Mesodermal cell (in vitro differentiated cells): Measurements from ENCODE around the gene ADORA2B.
"Not testable (repeated sequence)": the region's sequence is repeated elsewhere in the genome, so short reads cannot be mapped to it uniquely, and the experiment has no call there.

Experiments
- H3K27ac ChIP-seq: 2 replicates; pipeline ENCODE4 v1.7.0; 2013; ENCODE audit warnings: mild to moderate bottlenecking, low read depth, low read length, moderate library complexity; ENCODE audit not compliant: severe bottlenecking
- H3K36me3 ChIP-seq: 2 replicates; pipeline ENCODE4 v1.7.1; 2013; ENCODE audit warnings: mild to moderate bottlenecking, low read length, moderate library complexity; ENCODE audit not compliant: control insufficient read depth, insufficient read depth
- H3K4me1 ChIP-seq: one replicate; pipeline ENCODE4 v1.7.1; 2013; ENCODE audit warnings: mild to moderate bottlenecking, low read length; ENCODE audit not compliant: insufficient read depth, control insufficient read depth, poor library complexity, severe bottlenecking
- H3K4me3 ChIP-seq: 2 replicates; pipeline ENCODE4 v1.7.0; 2013; ENCODE audit warnings: low read length, control low read depth, mild to moderate bottlenecking; ENCODE audit not compliant: insufficient read depth, poor library complexity, severe bottlenecking; ENCODE audit errors: extremely low read depth
- H3K9me3 ChIP-seq: 2 replicates; pipeline ENCODE4 v1.7.1; 2013; ENCODE audit warnings: mild to moderate bottlenecking, low read length, moderate library complexity; ENCODE audit not compliant: control insufficient read depth
- WGBS, 2 experiments: methylation state at CpG; one replicate each; pipeline ENCODE4 v1.1.5; 2013; ENCODE audit warnings: missing lambda C conversion rate in 2 of 2; ENCODE audit not compliant: insufficient coverage in 2 of 2; 5-methylcytosine and 5-hydroxymethylcytosine counted together

The ADORA2B gene

GRCh38 chr17:15921640-15922039 lies 23.3 kb upstream of the ADORA2B start:
- H3K4me1 ChIP-seq = no peaks in the 10 kb centered on the region

GRCh38 chr17:15922586-15922985 lies 22.3 kb upstream of the ADORA2B start:
- Histone ChIP-seq H3K4me3 (no peak overlapping the region), H3K36me3 (no peaks in the 10 kb centered on the region), H3K9me3 (no peaks in the 10 kb centered on the region), H3K4me1 (no peaks in the 10 kb centered on the region), H3K27ac (no peak overlapping the region)
- WGBS, 2 experiments = 90 to 100% methylated on average over 1 of the region's 1 CpG

More at GRCh38 chr17:15921640-15922039, 23.3 kb upstream of the ADORA2B start:
- Histone ChIP-seq H3K36me3 (no peaks in the 10 kb centered on the region), H3K9me3 (no peaks in the 10 kb centered on the region), H3K4me3 (no peak overlapping the region), H3K27ac (no peak overlapping the region)

DNA sequence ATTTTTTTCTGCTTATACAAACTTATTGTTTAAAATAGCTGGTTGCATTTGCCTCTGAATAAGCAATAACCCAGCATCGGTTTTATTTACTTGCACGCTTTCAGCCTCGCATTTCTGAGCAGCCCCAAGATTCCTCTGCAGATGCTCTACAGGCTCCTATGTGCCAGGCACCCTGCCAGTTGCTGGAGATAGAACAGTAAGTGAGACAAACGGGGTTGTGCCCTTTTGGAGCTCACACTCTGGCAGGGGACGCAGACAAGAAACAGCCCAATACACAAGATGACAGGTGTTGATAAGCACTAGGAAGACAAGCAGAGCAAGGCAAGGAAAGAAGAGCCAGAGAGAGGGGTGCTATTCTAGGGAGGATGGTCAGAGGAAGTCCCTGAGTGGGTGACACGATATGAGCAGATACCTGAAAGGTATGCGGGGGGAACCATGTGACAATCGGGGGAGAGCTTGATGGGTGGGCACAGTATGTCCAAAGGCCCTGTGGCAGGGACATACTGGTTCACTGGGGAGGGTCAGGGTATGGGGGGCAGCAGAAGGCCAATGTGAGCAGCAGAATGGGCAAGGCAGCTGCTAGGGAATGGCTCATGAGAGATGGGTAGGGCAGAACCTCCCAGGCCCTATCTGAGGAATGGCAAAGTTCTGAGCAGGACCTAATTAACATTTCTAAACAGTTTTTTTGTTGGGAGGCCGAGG lies 18.7 kb upstream of the ADORA2B start:
- no peaks in the 10 kb centered on the region for H3K4me1 ChIP-seq
- no peaks in the 10 kb centered on the region for H3K36me3 ChIP-seq
- no peaks in the 10 kb centered on the region for H3K9me3 ChIP-seq
- 89 to 92% methylated on average over 8 to 9 of the region's 9 CpGs for WGBS, 2 experiments
- no peak overlapping the region for H3K4me3 ChIP-seq
- no peak overlapping the region for H3K27ac ChIP-seq

GRCh38 chr17:15928286-15928785 lies 16.6 kb upstream of the ADORA2B start:
- no peak overlapping the region for H3K27ac ChIP-seq
- H3K4me3 ChIP-seq = no peak overlapping the region
- H3K4me1 ChIP-seq = no peaks in the 10 kb centered on the region
- no peaks in the 10 kb centered on the region for H3K9me3 ChIP-seq
- H3K36me3 ChIP-seq = no peaks in the 10 kb centered on the region
- 91 to 97% methylated on average over 9 of the region's 9 CpGs for WGBS, 2 experiments

GRCh38 chr17:15929941-15930340 lies 15.0 kb upstream of the ADORA2B start:
- H3K4me3 ChIP-seq = no peak overlapping the region
- 73 to 86% methylated on average over 3 of the region's 4 CpGs for WGBS, 2 experiments
- no peak overlapping the region for H3K27ac ChIP-seq
- H3K9me3 ChIP-seq = no peaks in the 10 kb centered on the region
- H3K4me1 ChIP-seq = no peaks in the 10 kb centered on the region
- no peaks in the 10 kb centered on the region for H3K36me3 ChIP-seq

GRCh38 chr17:15930426-15930825 lies 14.5 kb upstream of the ADORA2B start:
- 58 to 61% methylated on average over 6 of the region's 6 CpGs for WGBS, 2 experiments
- no peaks in the 10 kb centered on the region for H3K9me3 ChIP-seq
- H3K27ac ChIP-seq = no peak overlapping the region
- no peaks in the 10 kb centered on the region for H3K36me3 ChIP-seq
- no peaks in the 10 kb centered on the region for H3K4me1 ChIP-seq
- H3K4me3 ChIP-seq = no peak overlapping the region

DNA sequence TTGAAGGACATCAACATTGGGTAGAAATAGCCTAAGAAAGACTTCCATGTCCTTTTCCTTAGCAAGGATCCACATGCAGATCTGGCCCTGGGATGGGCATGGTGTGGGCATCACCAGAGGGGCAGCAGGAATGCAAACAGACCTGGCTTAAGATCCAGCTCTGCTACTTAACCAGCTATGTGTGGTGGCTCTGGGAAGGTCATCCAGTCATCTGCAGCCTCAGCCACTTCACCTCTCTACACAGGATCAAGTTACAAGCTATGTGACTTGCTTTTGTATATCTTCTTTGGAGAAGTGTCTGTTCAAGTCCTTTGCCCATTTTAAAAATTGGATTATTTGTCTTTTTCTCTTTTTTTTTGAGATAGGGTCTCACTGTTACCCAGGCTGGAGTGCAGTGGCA lies 13.5 kb upstream of the ADORA2B start:
- Histone ChIP-seq H3K4me1 (no peaks in the 10 kb centered on the region), H3K27ac (no peak overlapping the region), H3K9me3 (no peaks in the 10 kb centered on the region), H3K4me3 (no peak overlapping the region), H3K36me3 (no peaks in the 10 kb centered on the region)

DNA sequence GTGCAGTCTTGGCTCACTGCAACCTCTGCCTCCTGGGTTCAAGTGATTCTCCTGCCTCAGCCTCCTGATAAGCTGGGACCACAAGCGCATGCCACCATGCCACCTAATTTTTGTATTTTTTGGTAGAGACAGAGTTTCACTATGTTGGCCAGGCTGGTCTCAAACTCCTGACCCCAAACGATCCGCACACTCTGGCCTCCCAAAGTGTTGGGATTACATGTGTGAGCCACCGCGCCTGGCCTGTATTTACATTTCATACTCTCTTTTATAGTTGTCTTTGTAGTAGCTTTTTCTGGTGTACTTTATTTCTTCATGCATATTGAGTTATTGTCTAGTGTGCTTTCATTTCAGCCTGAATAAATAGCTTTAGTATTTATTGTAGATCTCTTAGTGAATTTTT lies 10.1 kb upstream of the ADORA2B start:
- Histone ChIP-seq H3K27ac (no peak overlapping the region), H3K9me3 (no peaks in the 10 kb centered on the region), H3K4me1 (no peaks in the 10 kb centered on the region), H3K36me3 (no peaks in the 10 kb centered on the region), H3K4me3 (no peak overlapping the region)
- 96% methylated on average over 3 of the region's 5 CpGs; no CpG with 5 or more reads in 1 of the 2 experiments for WGBS, 2 experiments

GRCh38 chr17:15935891-15936290 lies 9.0 kb upstream of the ADORA2B start:
- Histone ChIP-seq H3K27ac (no peak overlapping the region), H3K4me1 (no peaks in the 10 kb centered on the region), H3K4me3 (no peak overlapping the region), H3K9me3 (no peaks in the 10 kb centered on the region), H3K36me3 (no peaks in the 10 kb centered on the region)
- WGBS, 2 experiments = 84 to 93% methylated on average over 2 to 3 of the region's 7 CpGs

- H3K36me3 ChIP-seq, H3K4me1 ChIP-seq, H3K4me3 ChIP-seq, H3K9me3 ChIP-seq, H3K27ac ChIP-seq: not testable (repeated sequence)
- WGBS, 2 experiments = 84 to 85% methylated on average over 3 to 4 of the region's 4 CpGs
Observed at GRCh38 chr17:15936481-15936880, 8.4 kb upstream of the ADORA2B start.

DNA sequence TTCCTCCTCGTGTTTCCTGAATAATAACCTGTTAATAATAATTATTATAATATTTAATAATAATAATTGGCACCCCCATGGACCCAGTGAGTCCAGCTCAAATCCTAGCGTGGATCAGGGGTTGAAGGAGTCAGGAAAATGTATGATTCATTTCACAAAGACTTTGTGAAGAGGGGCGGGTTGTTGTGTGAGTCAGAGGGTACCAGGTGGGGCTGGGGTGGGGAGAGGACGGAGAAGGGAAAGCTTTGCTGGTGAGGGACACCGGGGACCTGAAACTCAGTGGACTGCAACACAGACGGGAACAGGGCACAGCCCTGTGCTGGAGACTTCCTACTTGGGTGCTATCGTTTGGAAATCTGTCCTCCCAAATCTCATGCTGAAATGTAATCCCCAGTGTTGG lies 3.1 kb upstream of the ADORA2B start:
- 91 to 96% methylated on average over 5 to 6 of the region's 7 CpGs for WGBS, 2 experiments
- no peaks in the 10 kb centered on the region for H3K36me3 ChIP-seq
- H3K4me3 ChIP-seq = no peak overlapping the region
- H3K4me1 ChIP-seq = no peaks in the 10 kb centered on the region
- no peaks in the 10 kb centered on the region for H3K9me3 ChIP-seq
- no peak overlapping the region for H3K27ac ChIP-seq
